Measurements from ENCODE around the gene TSTD1.
A peak's percentile ranks its signal among the peaks of the same experiment; 100 is the strongest.
"Not testable (repeated sequence)": the region's sequence is repeated elsewhere in the genome, so short reads cannot be mapped to it uniquely, and the experiment has no call there.

TSTD1 gene

DNA sequence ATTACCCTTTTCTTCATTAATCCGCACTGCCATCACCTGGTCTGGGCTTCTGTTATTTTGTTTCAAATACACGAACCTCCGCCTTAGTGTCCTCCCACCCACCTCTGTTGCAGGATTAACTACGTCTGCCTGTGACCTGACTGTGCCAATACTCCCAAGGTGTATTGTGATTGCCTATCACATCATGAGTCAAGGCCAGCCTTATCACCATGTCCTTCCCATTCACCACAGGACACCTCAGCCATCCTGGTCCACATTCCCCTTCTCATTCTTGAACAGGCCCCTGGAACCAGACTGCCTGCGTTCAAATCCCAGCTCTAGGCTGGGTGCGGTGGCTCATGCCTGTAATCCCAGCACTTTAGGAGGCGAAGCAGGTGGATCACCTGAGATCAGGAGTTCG, 32.2 kb downstream of the TSTD1 start:
- DNase-seq = no peak

DNA sequence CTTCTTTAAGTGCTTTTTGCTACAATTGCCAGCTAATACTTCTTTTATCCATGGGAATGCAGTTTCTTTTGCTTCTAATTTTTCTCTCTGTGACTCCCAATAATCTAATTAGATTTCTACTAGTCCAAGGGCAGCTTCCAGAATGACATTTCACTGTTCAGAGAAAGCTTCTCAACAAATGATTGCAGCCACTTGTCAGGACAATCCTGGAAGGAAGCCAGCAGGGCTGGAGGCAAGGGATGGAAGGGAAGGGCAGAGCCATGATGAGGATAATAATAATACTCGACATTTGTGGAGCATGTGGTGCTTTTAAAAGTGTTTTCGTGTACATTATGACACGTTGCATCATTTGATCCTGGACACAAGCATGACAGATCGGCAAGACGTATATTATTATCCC, 37.2 kb downstream of the TSTD1 start:
- DNase-seq = no peak

DNA sequence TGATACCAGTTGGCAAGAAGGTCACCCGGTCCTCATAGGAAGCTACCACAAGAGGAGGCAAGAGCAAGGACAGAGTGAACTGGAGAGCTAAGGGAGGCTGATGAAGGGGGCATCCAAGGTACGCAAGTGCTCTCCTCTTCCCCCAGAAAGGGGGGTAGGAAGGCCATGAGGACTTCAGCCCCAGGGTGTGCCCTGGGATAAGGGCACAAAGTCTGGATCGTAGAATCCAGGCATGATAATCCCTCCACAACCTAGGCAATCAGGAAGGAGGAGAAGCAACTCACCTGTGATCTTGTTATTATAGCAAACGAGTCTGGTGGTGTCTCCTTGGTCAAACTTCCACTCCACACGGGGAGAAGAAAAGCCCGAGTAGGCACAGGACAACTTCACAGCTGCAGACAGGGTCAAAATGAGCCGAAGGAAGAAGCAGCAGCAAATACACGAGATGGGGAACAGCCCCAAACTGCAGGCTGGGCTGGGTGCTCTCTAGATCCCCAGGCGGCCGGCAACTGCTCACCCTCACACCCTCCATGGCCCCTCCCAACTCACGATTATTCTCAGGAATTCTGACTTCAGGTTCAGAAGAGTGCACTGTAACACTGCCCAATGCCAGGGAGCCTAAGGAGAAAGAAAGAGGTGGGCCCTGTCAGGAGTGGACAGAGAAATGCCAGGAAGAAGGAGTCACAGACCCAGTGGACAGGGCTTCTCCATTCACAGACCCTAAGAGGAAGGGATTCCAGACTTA, 37.9 kb downstream of the TSTD1 start:
- no peak for DNase-seq

DNA sequence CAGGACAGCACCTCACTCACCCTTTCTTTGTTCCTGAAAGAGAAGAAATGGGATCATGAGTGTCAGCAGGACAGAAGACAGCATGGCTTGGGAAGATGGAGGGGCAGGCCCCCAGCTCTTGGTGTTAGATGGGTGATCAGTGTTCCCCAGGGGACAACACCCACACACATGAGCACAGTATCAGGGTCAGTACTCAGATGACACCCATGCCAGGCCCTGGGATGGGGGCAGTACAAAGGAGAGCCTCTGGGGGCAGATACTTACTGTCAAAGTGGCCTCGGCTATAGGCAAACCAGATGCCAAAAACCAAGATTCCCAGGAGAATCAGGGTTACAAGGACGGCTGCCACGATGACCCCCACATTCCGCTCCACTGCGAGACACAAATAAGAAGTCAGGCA, 39.4 kb downstream of the TSTD1 start:
- DNase-seq = no peak

DNA sequence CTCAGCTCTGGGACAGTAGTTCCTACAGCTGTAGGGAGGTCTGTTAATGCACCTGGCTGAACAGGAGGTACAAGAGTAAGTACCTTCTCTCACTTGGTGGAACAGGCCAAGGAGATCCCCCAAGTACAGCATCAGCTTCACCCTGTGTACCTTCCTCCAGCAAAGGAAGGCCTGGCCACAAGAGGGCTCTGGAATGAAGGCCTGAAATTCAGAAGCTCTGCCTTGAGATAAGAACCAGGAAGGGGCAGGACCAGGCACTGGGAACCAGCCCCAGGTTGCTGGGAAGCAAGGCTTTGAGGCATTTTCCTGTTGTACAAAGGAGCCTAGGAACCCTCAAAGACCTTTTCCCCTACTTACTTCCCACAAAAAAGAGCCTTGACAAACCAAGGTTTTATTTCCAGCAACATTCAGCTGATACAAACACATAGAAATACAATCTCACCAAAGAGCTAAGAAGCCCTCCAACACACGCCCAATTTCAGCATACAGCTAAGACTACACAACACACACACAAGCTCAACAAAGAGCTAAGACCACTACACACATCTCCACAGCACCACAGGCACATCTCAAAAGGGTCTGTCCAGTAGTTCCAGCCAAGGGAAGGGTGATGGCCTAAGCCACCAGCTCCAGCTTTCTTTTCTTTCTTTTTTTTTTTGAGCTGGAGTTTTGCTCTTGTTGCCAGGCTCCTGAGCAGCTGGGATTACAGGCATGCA, 41.3 kb downstream of the TSTD1 start:
- DNase-seq = peak in 1 of 2 donors; percentile 50

DNA sequence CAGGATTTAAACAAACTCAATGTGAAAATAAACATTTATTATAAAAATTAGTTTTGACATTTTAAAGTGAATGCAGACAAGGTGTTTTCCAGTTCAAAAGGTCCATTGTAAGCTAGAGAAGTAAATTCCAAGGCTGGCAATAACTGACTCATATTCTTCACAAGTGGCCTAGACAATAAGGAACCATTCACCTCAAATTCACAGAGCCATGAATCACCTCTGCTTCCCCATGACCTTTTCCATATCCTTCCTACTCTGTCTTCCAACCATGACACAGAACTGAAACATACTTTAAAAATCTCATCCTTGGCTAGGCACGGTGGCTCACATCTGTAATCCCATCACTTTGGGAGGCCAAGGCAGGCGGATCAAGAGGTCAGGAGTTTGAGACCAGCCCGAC, 42.6 kb downstream of the TSTD1 start:
- DNase-seq = no peak

DNA sequence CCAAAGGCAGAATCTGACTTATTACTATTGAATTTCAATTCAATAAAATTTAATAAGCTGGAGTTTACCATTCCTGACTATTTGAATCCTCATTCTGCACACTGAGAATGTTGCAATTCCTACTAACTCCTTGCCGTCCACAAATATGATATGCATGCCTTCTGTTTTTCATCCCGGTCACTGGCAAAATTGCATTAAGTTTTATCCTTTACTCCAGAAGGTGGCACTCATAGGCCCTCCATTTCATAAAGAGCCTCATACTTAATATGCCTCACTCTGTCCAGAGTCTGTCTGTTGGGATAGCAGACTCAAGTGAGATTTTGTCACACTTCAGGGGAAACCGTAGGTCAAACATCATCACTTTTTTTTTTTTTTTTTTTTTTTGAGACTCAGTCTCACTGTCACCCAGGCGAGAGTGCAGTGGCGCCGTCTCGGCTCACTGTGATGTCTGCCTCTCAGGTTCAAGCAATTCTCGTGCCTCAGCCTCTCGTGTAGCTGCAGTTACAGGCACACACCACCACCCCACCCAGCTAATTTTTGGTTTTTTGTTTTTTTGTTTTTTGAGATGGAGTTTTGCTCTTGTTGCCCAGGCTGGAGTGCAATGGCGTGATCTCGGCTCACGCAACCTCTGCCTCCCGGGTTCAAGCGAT, 45.1 kb downstream of the TSTD1 start:
- DNase-seq = peak in 1 of 2 donors; percentile 35

DNA sequence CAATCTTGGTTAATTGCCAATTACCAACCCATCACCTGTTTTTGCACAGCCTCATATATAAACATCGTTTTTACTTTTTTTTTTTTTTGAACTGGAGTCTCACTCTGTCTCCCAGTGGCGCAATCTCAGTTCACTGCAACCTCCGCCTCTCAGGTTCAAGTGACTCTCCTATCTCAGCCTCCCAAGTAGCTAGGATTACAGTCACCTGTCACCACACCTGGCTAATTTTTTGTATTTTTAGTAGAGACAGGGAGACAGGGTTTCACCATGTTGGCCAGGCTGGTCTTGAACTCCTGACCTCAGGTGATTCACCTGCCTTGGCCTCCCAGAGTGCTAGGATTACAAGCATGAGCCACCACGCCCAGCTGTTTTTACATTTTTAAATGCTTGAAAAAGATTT, 46.7 kb downstream of the TSTD1 start:
- DNase-seq = not testable (repeated sequence)
